ENCODE measurements around the gene TIGD2. TPM values are rescaled to one million over a fixed set of nuclear protein-coding genes. Genes with fewer than 3 reads are reported as not detected.

The TIGD2 gene
- total and polyA plus RNA-seq, 2 of the 13 experiments (the other 11 are each of a cell fraction or from before 2014, with no cell fraction given), result 3.1 to 15.5 TPM

GRCh38 chr4:89111833-89112563 is 665 bp downstream of the TIGD2 start (continued):
- TF ChIP-seq PRDM15 (CRISPR knock-in tag; IDR thresholded peaks at IDR 0.05) (peak; percentile 93), ZNF646 (CRISPR knock-in tag; IDR thresholded peaks at IDR 0.05) (no peak), ZNF33B (CRISPR knock-in tag; IDR thresholded peaks at IDR 0.05) (no peak), PRPF4 (IDR thresholded peaks at IDR 0.05; ENCODE audit: low read depth, low read length, poor library complexity, severe bottlenecking) (no peak), NR0B2 (CRISPR knock-in tag; IDR thresholded peaks at IDR 0.05) (no peak), SMAD1 (CRISPR knock-in tag; IDR thresholded peaks at IDR 0.05; ENCODE audit: borderline replicate concordance, low read depth) (no peak), THAP8 (CRISPR knock-in tag; IDR thresholded peaks at IDR 0.05; ENCODE audit: borderline replicate concordance) (no peak), PHF5A (CRISPR knock-in tag; IDR thresholded peaks at IDR 0.05; ENCODE audit: low read depth, unreplicated experiment) (no peak), SOX13 (IDR thresholded peaks at IDR 0.05) (peak; percentile 88), SOX13 (CRISPR knock-in tag; conservative IDR thresholded peaks at IDR 0.05 in 1 of 2, IDR thresholded peaks at IDR 0.05 in 1 of 2) (peak in 1 of 2 experiments; percentile 98; a peak in 2 of 4 replicates), ETV6 (CRISPR knock-in tag; conservative IDR thresholded peaks at IDR 0.05) (0 out of 2 replicates have a peak, but pooled peaks have one; percentile 55), NFKBIZ (CRISPR knock-in tag; IDR thresholded peaks at IDR 0.05) (peak; percentile 83; the same call in 1 of the 2 replicates), MAFK (conservative IDR thresholded peaks at IDR 0.05 in 1 of 2, IDR thresholded peaks at IDR 0.05 in 1 of 2; ENCODE audit: low read length in 2 of 2) (no peak), ZNF616 (CRISPR knock-in tag; IDR thresholded peaks at IDR 0.05; ENCODE audit: low read depth) (no peak), AGO1 (IDR thresholded peaks at IDR 0.05; ENCODE audit: low read depth, low read length, poor library complexity, severe bottlenecking) (no peak), RFX1 (IDR thresholded peaks at IDR 0.05) (no peak), PPARG (CRISPR knock-in tag; conservative IDR thresholded peaks at IDR 0.05) (peak; percentile 92), ZNF773 (CRISPR knock-in tag; IDR thresholded peaks at IDR 0.05; ENCODE audit: borderline replicate concordance) (no peak)

All from HepG2 (cell line).